CD4-positive, alpha-beta memory T cell (primary cell): Measurements from ENCODE around the gene GALNT18. TPM values are rescaled to one million over a fixed set of nuclear protein-coding genes. Genes with fewer than 3 reads are reported as not detected.

Source experiments
- CTCF ChIA-PET: fragments of 350-600 bp; sonication (Branson Sonifier 250); formaldehyde crosslinking; loops from one replicate; lab custom pipeline; 2021; ENCODE audit warnings: inconsistent platforms; ENCODE audit not compliant: partially characterized antibody; lab: Charles Lee
- POLR2A ChIA-PET: fragments of 350-600 bp; sonication (Branson Sonifier 250); formaldehyde crosslinking; loops from one replicate; lab custom pipeline; 2021; ENCODE audit not compliant: partially characterized antibody; lab: Charles Lee
- DNase-seq, 5 donors: peaks; one replicate each; pipeline versions ENCODE4 v3.0.0 to v3.0.0-alpha.2; 2020 to 2022; ENCODE audit warnings: mixed read lengths in 1 of 5
- H3K27ac ChIP-seq: one replicate; pipeline ENCODE4 v1.7.0; 2013; ENCODE audit warnings: low read depth, low read length
- H3K27me3 ChIP-seq: 2 replicates; pipeline ENCODE4 v1.7.0; 2013; ENCODE audit warnings: mild to moderate bottlenecking, low read length, moderate library complexity; ENCODE audit not compliant: insufficient read depth
- H3K36me3 ChIP-seq: 2 replicates; pipeline ENCODE4 v1.7.0; 2013; ENCODE audit warnings: mild to moderate bottlenecking, low read length, moderate library complexity; ENCODE audit not compliant: insufficient read depth
- H3K4me1 ChIP-seq: 2 replicates; pipeline ENCODE4 v1.7.0; 2013; ENCODE audit warnings: mild to moderate bottlenecking, low read length, moderate library complexity; ENCODE audit not compliant: insufficient read depth
- H3K4me3 ChIP-seq, 2 donors: one replicate each; pipeline ENCODE4 v1.7.0; 2013; ENCODE audit warnings: low read length in 2 of 2, mild to moderate bottlenecking in 1 of 2
- H3K9me3 ChIP-seq, 2 donors: one replicate each; pipeline ENCODE4 v1.7.0; 2013; ENCODE audit warnings: low read length in 2 of 2, control low read depth in 1 of 2; ENCODE audit not compliant: control insufficient read depth in 1 of 2
- H3K27ac Mint-ChIP-seq, 7 donors: one replicate each; pipeline ENCODE4 v1.8.0; 2020 to 2021; ENCODE audit warnings: mixed read lengths in 7 of 7, mild to moderate bottlenecking in 6 of 7, inconsistent platforms in 3 of 7, moderate library complexity in 3 of 7
- H3K27me3 Mint-ChIP-seq, 2 donors: one replicate each; pipeline ENCODE4 v1.8.0; 2020 to 2021; ENCODE audit warnings: mixed read lengths in 2 of 2
- H3K36me3 Mint-ChIP-seq, 2 donors: one replicate each; pipeline ENCODE4 v1.8.0; 2020 to 2021; ENCODE audit warnings: mixed read lengths in 2 of 2, inconsistent platforms in 1 of 2, mild to moderate bottlenecking in 1 of 2
- H3K4me1 Mint-ChIP-seq, 4 donors: one replicate each; pipeline ENCODE4 v1.8.0; 2020 to 2021; ENCODE audit warnings: mixed read lengths in 4 of 4, mild to moderate bottlenecking in 1 of 4
- H3K4me3 Mint-ChIP-seq, 8 donors: one replicate each; pipeline ENCODE4 v1.8.0; 2020 to 2021; ENCODE audit warnings: mixed read lengths in 8 of 8, mild to moderate bottlenecking in 7 of 8, moderate library complexity in 6 of 8, inconsistent platforms in 3 of 8
- H3K9me3 Mint-ChIP-seq, 8 donors: one replicate each; pipeline ENCODE4 v1.8.0; 2020 to 2021; ENCODE audit warnings: mixed read lengths in 8 of 8, mild to moderate bottlenecking in 5 of 8, inconsistent platforms in 3 of 8, moderate library complexity in 1 of 8
- intact Hi-C: fragments of 100-400 bp; cut with micrococcal nuclease; formaldehyde crosslinking; loops from one replicate; pipeline ENCODE4 v1.15.1; 2023
- polyA plus RNA-seq, 2 donors: library from polyadenylated mRNA; unstranded; fragments of 300-500 nt; fragmentation: Illumina TruSeq; gene quantifications; one replicate each; pipeline ENCODE4 v1.2.3, GENCODE V29; 2021
- total RNA-seq, 2 experiments: library from RNA; stranded (reverse); gene quantifications; one replicate each; pipeline ENCODE4 v1.2.3, GENCODE V29; 2021

The GALNT18 gene
- total and polyA plus RNA-seq, 4 experiments from 2014 or later, result not detected

DNA sequence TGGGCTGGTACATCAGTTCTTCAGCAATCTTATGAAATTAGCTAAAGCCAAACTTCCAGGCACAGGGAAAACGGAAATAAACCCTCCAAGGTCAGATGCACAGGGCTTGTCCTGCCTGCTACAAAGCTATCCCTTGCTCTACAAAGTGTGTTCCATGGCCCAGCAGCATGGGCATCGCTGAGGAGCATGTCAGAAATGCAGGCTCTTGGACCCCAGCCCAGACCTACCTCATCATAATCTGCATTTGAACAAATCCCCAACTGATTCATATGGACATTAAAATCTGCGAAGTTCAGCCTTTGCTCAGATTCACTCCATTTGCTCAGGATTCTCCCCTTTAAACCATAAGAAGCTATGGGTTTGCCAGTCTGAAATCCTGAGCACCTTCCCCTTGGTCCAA is 139.1 kb downstream of the GALNT18 start:
- Histone ChIP-seq H3K4me1 (no peaks in the 10 kb centered on the region), H3K27ac (no peak overlapping the region), H3K4me3 (no peak overlapping the region), H3K36me3 (no peaks in the 10 kb centered on the region), H3K27me3 (no peaks in the 10 kb centered on the region), H3K9me3 (no peaks in the 10 kb centered on the region)
- Mint-ChIP-seq H3K4me1 (no peaks in the 10 kb centered on the region), H3K9me3 (no peaks in the 10 kb centered on the region), H3K27ac (no peak overlapping the region), H3K27me3 (peaks cover 4 to 10% of the 10 kb centered on the region in 2 donors), H3K36me3 (no peaks in the 10 kb centered on the region), H3K4me3 (no peak overlapping the region)
- CTCF ChIA-PET, result no interaction called here
- DNase-seq, result no peak
- intact Hi-C loops, result no loop called here
- POLR2A ChIA-PET, result no interaction called here

GRCh38 chr11:11481371-11481770 is 140.4 kb downstream of the GALNT18 start:
- Histone ChIP-seq H3K4me3 (no peak overlapping the region), H3K36me3 (no peaks in the 10 kb centered on the region), H3K27ac (no peak overlapping the region), H3K4me1 (no peaks in the 10 kb centered on the region), H3K27me3 (no peaks in the 10 kb centered on the region), H3K9me3 (no peaks in the 10 kb centered on the region)
- H3K27me3 Mint-ChIP-seq, result peaks cover 4 to 7% of the 10 kb centered on the region in 2 donors
- H3K27ac Mint-ChIP-seq, result no peak overlapping the region
- no peaks in the 10 kb centered on the region for H3K36me3 Mint-ChIP-seq
- intact Hi-C loops, result no loop called here
- ChIA-PET CTCF (no interaction called here), POLR2A (no interaction called here)
- H3K4me3 Mint-ChIP-seq, result no peak overlapping the region
- no peaks in the 10 kb centered on the region for H3K4me1 Mint-ChIP-seq
- H3K9me3 Mint-ChIP-seq, result no peaks in the 10 kb centered on the region
- DNase-seq, result no peak

DNA sequence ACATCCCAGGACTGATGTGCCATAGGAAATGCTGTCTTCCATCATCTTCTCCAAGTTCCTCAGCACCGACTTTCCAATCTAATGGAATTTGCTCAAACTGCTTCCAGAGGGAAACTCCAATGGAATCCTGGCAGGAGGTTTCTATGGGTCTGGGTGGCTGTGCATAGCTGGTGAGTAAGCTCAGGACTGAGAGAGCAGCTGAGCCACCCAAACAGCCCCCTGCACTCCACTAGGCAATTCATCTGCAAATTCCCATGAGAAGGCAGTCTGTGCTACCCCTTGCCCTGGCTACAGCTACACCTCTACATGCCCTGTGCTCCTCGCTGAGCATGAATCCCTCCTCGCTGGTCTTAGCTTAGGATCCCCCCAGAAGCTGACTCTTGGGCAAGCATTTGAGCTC is 140.8 kb downstream of the GALNT18 start:
- no peaks in the 10 kb centered on the region for H3K9me3 Mint-ChIP-seq
- no peak for DNase-seq

DNA sequence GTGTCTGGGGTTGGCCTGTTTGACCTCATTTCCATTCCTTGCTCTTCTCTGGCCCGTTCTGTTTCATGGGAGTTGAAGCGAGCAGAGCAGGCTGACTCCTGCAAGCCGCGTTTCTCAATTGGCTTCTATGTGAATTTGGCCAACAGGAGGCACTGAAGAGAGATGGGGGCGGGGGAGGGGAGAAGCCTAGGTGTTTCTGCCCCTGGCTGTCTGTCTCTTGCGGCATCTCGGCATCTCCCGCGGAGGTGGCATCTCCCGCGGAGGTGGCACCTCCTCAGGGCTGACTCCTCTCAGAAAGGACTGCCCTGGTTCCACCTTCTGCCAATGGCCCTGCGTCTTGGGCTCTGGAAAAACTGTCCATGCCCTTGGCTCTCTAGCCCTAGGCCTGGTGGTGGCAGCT is 143.1 kb downstream of the GALNT18 start:
- intact Hi-C loops, result no loop called here
- Histone ChIP-seq H3K4me1 (no peaks in the 10 kb centered on the region), H3K36me3 (no peaks in the 10 kb centered on the region), H3K27ac (no peak overlapping the region), H3K4me3 (no peak overlapping the region), H3K27me3 (no peaks in the 10 kb centered on the region), H3K9me3 (no peaks in the 10 kb centered on the region)
- no peaks in the 10 kb centered on the region for H3K4me1 Mint-ChIP-seq
- H3K9me3 Mint-ChIP-seq, result no peaks in the 10 kb centered on the region
- ChIA-PET POLR2A (no interaction called here), CTCF (no interaction called here)
- no peaks in the 10 kb centered on the region for H3K36me3 Mint-ChIP-seq
- H3K27ac Mint-ChIP-seq, result no peak overlapping the region
- no peak overlapping the region for H3K4me3 Mint-ChIP-seq
- DNase-seq, result no peak
- peaks cover 0 to 10% of the 10 kb centered on the region in 2 donors for H3K27me3 Mint-ChIP-seq

More for the DNA sequence above, 140.8 kb downstream of the GALNT18 start:
- no peaks in the 10 kb centered on the region for H3K36me3 Mint-ChIP-seq
- peaks cover 3 to 8% of the 10 kb centered on the region in 2 donors for H3K27me3 Mint-ChIP-seq
- intact Hi-C loops, result no loop called here
- no peak overlapping the region for H3K4me3 ChIP-seq
- H3K36me3 ChIP-seq, result no peaks in the 10 kb centered on the region
- H3K27me3 ChIP-seq, result no peaks in the 10 kb centered on the region
- ChIA-PET CTCF (no interaction called here), POLR2A (no interaction called here)
- no peak overlapping the region for H3K4me3 Mint-ChIP-seq
- no peaks in the 10 kb centered on the region for H3K9me3 ChIP-seq
- H3K27ac ChIP-seq, result no peak overlapping the region
- no peak overlapping the region for H3K27ac Mint-ChIP-seq
- no peaks in the 10 kb centered on the region for H3K4me1 ChIP-seq
- no peaks in the 10 kb centered on the region for H3K4me1 Mint-ChIP-seq

DNA sequence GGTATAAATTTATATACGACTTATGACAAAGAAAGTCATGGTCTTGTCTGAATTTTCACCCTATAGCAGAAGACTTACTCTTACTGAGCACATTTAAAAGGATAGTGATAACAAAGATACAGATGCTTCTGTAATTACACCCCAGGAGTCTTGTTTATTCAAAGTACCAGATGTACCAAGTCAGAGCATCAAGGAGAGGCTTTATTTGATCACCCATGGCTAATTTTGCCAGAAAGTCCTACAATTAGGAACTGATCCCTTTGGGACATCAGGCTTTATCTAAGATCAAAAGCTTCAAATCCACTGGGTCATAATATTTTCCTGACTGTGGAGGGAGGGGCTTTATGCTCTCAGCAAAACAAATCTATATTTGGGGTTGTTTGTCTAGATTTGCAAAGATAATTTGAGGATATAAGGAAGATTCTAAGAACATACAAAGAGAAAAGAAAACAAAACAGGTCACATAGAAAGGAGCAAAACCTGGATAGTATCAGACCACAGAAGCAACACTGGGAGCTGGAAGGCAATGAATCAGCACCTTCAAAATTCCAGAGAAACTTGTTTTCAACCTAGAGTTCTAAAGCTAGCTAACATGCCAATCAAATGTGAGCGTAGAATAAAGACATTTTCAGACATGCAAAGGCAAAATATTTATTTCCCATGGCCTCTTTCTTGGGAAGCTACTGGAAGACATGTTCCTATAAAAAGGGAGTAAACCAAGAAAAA is 143.9 kb downstream of the GALNT18 start:
- Histone ChIP-seq H3K9me3 (no peaks in the 10 kb centered on the region), H3K36me3 (no peaks in the 10 kb centered on the region), H3K4me1 (no peaks in the 10 kb centered on the region), H3K27ac (no peak overlapping the region), H3K4me3 (no peak overlapping the region), H3K27me3 (no peaks in the 10 kb centered on the region)
- H3K27ac Mint-ChIP-seq, result no peak overlapping the region
- no peaks in the 10 kb centered on the region for H3K4me1 Mint-ChIP-seq
- CTCF ChIA-PET, result no interaction called here
- no peak for DNase-seq
- intact Hi-C loops, result no loop called here
- H3K4me3 Mint-ChIP-seq, result no peak overlapping the region
- H3K9me3 Mint-ChIP-seq, result no peaks in the 10 kb centered on the region
- H3K36me3 Mint-ChIP-seq, result no peaks in the 10 kb centered on the region
- POLR2A ChIA-PET, result no interaction called here
- H3K27me3 Mint-ChIP-seq, result peaks cover 0 to 10% of the 10 kb centered on the region in 2 donors

- no peaks in the 10 kb centered on the region for H3K36me3 ChIP-seq
- no peaks in the 10 kb centered on the region for H3K4me1 Mint-ChIP-seq
- H3K27ac Mint-ChIP-seq, result no peak overlapping the region
- no peaks in the 10 kb centered on the region for H3K9me3 Mint-ChIP-seq
- no peak overlapping the region for H3K27ac ChIP-seq
- no peaks in the 10 kb centered on the region for H3K4me1 ChIP-seq
- no peaks in the 10 kb centered on the region for H3K9me3 ChIP-seq
- no peak overlapping the region for H3K4me3 Mint-ChIP-seq
- ChIA-PET CTCF (no interaction called here), POLR2A (no interaction called here)
- H3K36me3 Mint-ChIP-seq, result no peaks in the 10 kb centered on the region
- peaks cover 0 to 10% of the 10 kb centered on the region in 2 donors for H3K27me3 Mint-ChIP-seq
- intact Hi-C loops, result no loop called here
- no peaks in the 10 kb centered on the region for H3K27me3 ChIP-seq
- DNase-seq, result no peak
- no peak overlapping the region for H3K4me3 ChIP-seq
Observed at GRCh38 chr11:11476971-11477645, 144.7 kb downstream of the GALNT18 start.

GRCh38 chr11:11476499-11476898 is 145.3 kb downstream of the GALNT18 start:
- ChIA-PET CTCF (no interaction called here), POLR2A (no interaction called here)
- H3K4me3 Mint-ChIP-seq, result no peak overlapping the region
- DNase-seq, result no peak
- Histone ChIP-seq H3K9me3 (no peaks in the 10 kb centered on the region), H3K27me3 (no peaks in the 10 kb centered on the region), H3K36me3 (no peaks in the 10 kb centered on the region), H3K27ac (no peak overlapping the region), H3K4me3 (no peak overlapping the region), H3K4me1 (no peaks in the 10 kb centered on the region)
- no peak overlapping the region for H3K27ac Mint-ChIP-seq
- H3K4me1 Mint-ChIP-seq, result no peaks in the 10 kb centered on the region
- intact Hi-C loops, result no loop called here
- no peaks in the 10 kb centered on the region for H3K36me3 Mint-ChIP-seq
- no peaks in the 10 kb centered on the region for H3K9me3 Mint-ChIP-seq
- H3K27me3 Mint-ChIP-seq, result peaks cover 0 to 6% of the 10 kb centered on the region in 2 donors
